NB4 (cell line): ENCODE data around the gene AGBL1.

ENCODE experiments used
- CTCF ChIP-seq: IDR thresholded peaks from one replicate; pipeline ENCODE4 v1.5.1; 2012; ENCODE audit warnings: low read depth, low read length
- MAX ChIP-seq: IDR thresholded peaks from 2 replicates; pipeline ENCODE4 v1.6.1; 2011; ENCODE audit warnings: low read depth, low read length
- MYC ChIP-seq: IDR thresholded peaks from 2 replicates; pipeline ENCODE4 v1.6.1; 2011; ENCODE audit warnings: low read depth, low read length
- POLR2A ChIP-seq: IDR thresholded peaks from 2 replicates; pipeline ENCODE4 v1.6.1; 2011; ENCODE audit warnings: mild to moderate bottlenecking; ENCODE audit not compliant: insufficient read length; ENCODE audit errors: extremely low read depth

- TF ChIP-seq CTCF, result no peak
- no peak for TF ChIP-seq POLR2A
- no peak for TF ChIP-seq MAX
- no peak for TF ChIP-seq MYC
These were observed 730.7 kb downstream of the AGBL1 start for GRCh38 chr15:86810329-86810728.
